G401 (cell line): ENCODE results near the gene ANTXRL. TPM values are rescaled to one million over a fixed set of nuclear protein-coding genes. Genes with fewer than 3 reads are reported as not detected.
"Not testable (repeated sequence)": the region's sequence is repeated elsewhere in the genome, so short reads cannot be mapped to it uniquely, and the experiment has no call there.

Source experiments
- DNase-seq: peaks from one replicate; pipeline ENCODE4 v3.0.0-alpha.2; 2015; ENCODE audit warnings: low spot score
- in situ Hi-C: cut with HindIII; loops from 2 replicates; pipeline ENCODE4 v1.10.0; 2016; ENCODE audit warnings: low sequenced_read_pairs, mixed read lengths
- total RNA-seq: library from RNA; depleted of rRNA; stranded (reverse); fragments of >200 nt; shearing (Covaris generic); gene quantifications from 2 replicates; pipeline ENCODE4 v1.2.3, GENCODE V29; 2014

Gene ANTXRL
- total RNA-seq, 1 experiment from 2014 or later, result not detected

DNA sequence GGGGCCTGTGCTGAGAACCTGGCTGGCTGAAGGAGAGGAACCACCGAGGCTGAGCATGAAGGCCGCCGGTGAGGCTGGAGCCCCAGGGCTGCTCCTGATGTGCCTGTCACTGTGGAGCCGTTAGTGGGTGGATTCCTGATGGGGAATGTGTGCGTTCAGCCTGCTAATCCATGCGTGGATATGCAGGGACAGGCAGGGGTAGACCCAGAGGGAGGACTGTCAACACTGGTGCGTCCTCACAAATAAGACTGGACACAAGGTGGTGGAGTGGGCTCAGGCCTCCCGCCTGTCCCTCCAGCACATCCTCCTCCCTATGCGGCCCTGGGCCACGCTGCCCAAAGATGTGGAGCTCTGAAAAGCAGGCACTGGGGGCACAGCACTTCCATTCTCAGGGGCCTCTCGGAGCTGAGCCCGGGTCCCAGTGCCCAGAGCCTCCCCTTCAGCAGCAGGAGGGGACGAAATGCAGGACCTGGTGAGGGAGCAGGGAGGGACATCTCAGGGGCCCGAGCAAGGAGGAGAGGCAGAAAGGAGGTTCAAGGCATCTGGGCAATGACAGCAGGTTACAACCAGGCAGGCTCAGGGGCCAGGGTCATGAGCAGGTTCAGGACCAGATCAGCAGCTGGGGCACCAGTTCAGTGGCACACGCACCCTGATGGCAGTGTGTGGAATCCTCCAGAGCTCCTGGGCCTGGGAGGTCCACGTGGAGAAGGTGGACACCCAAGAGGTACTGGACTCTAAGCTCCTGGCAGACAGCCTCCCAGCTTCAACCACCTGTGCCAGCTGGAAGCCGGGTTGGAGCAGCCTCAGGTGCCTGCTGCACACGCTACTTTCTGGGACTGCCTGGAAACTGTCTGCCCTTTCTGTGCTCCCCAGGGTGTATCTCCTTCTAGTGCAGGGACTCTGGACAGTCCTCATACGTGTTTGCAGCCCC is 33.5 kb upstream of the ANTXRL start:
- in situ Hi-C loops, result no loop called here
- no peak for DNase-seq

DNA sequence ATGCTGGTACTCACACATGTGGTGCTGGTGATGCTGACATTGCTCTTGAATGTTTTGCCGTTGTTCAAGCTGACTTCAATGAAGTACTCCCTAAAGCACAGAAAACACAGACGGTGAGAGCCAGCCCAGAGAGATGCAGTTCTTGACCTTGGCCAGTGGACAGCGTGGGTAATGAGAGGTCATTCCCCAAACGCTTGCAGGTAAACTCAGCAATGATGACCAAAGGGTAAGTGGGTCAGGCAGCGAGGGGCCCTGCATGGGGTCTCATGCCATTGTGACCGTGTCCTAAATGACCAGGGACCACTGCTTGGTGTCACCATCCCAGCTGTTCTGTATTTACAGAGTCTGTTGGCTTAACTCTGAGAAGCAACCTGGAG is 32.8 kb upstream of the ANTXRL start:
- in situ Hi-C loops, result no loop called here
- no peak for DNase-seq

DNA sequence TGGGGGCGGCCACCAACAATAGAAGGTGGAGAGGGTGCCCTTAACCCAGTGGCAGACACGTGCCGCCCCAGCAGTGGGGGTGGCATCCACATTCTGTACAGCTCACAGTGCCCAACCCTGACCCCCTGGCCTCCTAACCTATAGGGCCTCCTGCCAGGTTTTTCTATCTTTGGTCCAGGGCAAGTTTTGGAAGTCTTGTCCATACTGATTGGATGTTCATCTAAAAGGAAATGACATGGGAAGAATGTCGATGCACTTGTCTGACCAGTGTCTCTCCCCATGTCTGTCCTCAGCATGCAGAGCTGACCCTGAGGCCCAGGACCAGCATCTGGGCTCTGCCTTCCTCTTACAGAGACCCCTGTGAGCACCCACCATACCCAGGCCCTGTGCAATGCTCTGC is 32.3 kb upstream of the ANTXRL start:
- DNase-seq, result no peak
- in situ Hi-C loops, result no loop called here

DNA sequence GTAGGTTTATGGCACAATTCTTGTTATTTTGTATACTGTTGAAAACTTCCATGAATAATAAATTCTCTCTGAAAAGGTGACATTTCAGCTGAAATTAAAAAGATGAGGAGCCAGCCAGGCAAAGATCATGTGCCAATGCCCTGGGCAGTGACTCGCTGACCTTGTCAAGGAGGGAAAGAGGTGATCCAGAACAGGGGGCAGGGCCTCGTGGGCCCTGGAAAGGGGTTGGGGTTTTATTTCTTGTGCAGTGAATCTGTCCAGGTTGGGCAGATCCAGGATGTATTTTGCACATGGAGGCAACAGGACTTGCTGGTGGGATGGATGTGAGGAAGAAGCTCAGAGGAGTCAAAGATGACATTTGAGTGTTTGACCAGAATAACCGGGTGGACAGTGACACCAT is 31.6 kb upstream of the ANTXRL start:
- in situ Hi-C loops, result not testable (repeated sequence)

DNA sequence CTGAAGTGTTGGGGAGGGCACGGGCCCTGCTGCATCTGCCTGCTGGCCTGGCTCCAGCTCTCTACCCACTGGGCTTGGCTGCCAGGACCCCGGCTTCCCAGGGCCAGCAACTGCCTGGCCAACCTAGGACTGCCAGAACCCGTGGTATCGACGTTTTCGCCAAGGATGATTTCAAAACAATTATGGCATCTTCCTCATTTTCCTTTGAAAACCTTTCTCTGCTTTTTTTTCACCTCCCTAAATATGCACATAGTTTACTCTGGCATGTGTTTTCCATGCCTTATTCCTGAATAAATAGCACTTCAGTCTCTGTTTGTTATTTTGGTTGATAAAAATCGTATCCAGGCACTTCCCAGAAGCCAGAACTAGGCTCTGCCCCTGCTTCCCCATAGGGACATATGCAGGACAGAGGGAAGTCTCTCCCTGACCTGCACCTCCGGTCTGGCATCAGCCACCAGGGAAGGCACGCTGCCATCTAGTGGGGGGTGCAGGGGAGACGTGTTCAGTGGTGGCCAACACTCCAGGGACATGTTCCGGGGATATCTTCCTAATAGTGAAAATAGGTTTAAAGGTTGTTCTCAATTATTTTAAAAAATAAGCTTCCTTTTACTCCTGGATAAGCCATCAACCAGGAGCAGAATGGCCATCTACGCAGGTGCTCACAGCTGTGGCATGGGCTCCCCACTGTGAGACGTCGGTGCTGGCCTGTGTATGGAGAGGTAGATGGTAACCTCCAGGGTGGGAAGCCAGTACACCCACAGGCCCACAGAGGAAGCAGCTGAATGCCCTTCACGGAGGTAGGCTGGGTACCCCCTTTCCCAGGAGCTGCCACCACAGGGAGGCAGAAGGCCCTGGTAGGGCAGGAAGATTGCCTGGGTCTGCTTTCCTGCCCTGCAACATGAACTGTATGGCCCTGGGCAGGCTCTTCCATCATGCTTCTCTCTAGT is 30.7 kb upstream of the ANTXRL start:
- in situ Hi-C loops, result no loop called here
- peak; percentile 39 for DNase-seq

More for the DNA sequence above, 31.6 kb upstream of the ANTXRL start:
- DNase-seq, result not testable (repeated sequence)

DNA sequence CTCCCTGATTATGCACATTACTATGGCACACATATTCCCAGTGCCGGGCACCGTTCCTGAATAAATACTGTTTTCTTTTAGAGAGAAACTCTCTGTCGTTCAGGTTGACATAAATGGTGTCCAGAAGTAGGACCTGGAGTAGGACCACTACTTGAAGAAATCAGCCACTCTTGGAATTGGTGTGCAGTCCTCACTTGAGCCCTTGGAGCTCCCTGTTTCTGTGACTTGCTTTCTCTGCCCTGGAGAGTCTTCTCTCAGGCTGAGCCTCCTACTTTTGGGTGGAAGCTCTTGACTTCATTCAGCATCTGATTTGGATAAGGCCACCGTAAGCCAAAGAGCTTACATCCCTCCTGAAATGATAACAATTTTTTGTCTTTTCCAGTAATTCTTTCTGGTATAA is 29.7 kb upstream of the ANTXRL start:
- DNase-seq, result no peak
- in situ Hi-C loops, result no loop called here

DNA sequence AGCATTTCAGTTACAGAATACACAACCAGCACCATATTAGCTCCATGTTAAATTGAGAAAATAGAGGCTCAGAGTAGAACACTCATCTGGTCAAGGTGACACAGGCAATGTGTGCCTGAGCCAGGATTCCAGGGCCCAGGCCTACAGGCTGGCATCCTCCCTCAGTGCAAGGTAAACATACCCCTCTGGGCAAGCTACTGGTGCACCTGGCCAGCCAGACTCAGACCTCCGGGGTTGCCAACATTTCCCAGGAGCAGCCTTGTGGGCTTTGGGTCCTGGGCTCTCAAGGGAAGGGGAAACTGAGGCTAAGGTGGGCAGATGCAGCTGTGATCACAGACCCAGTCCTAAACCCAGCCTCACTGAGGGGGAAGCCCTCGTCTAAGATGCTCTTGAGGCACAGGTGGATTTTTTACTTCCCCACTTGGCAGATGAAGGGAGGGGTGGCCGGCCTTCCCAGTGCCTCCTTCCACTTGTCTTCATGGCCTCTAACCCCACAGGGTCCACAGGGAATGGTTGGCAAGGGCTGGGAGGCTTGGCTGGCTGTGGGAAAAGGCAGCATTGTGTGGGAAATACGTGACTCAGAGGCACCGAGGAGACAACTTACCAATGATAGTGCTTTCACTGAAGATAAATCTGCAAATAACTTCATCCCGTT is 23.8 kb upstream of the ANTXRL start:
- DNase-seq, in situ Hi-C loops: not testable (repeated sequence)

DNA sequence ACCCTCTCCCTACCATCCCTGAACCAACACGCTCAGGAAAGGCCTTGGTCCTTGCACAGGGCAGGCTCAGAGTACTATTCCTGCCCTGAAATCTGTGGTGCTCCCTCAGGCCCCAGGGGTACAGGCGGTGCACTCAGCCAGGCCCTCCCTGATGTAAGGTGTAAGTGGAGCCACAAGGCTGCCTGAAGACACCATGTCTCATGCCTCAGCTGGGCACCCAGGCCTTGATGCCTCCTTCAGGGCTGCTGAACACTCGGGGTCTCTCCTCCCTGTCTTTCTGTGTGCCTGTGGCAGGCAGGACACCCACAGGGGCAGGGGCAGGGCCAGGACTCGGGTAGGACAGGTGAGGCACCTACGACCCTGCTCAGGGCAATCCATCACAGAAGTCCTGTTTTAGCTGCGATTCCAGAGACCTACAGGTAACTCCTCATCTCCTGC is 22.9 kb upstream of the ANTXRL start:
- in situ Hi-C loops, result no loop called here
- DNase-seq, result no peak

DNA sequence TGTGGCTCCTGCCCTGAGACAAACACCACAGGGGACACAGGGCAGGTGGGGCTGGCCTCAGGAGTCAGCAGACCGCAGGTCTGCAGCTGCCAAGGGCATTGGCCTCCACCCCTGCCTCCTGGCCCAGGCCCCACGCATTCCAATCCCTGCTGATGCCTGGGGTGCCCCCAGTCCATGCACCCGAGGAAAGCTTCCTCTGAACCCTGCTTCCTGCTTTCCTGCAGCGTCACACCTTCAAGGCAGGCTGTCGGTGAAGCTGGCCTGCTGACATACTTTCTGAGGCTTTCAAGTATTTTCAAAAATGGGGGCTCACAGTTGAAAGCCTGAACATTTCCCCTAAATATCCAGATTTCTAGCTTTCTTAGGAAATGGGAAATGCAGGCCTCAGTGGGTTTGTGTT is 22.5 kb upstream of the ANTXRL start:
- DNase-seq, result no peak
- in situ Hi-C loops, result no loop called here

DNA sequence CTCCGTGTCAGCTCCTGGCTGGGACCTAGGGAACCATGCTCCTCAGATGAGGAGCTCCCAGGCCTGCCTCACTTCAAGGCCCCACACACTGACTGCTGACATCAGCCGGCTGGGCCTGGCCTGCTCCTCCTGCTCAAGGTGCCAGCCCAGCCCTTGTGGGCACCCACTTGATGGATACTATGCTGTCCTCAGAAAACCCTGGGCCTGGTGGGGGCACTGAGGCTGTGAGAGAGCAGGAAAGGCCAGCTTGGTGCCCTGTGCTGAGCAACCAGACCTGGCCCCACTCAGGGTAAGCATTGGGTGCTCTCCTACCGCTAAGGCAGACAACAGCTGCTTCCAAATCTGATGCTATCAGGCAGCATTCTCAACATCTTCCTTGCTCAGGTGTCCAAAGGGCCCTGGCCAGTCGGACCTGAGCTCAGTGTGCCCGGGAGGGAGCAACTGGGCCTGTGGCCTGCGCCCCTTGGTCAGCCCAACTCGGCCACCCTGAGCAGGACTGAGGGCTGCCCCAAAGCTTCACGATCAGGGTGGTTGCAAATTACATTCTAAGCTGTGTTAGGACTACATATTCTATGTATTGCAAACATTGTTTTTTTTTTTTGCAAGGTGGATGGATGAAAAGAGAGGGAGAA is 21.9 kb upstream of the ANTXRL start:
- in situ Hi-C loops, result no loop called here
- DNase-seq, result no peak

DNA sequence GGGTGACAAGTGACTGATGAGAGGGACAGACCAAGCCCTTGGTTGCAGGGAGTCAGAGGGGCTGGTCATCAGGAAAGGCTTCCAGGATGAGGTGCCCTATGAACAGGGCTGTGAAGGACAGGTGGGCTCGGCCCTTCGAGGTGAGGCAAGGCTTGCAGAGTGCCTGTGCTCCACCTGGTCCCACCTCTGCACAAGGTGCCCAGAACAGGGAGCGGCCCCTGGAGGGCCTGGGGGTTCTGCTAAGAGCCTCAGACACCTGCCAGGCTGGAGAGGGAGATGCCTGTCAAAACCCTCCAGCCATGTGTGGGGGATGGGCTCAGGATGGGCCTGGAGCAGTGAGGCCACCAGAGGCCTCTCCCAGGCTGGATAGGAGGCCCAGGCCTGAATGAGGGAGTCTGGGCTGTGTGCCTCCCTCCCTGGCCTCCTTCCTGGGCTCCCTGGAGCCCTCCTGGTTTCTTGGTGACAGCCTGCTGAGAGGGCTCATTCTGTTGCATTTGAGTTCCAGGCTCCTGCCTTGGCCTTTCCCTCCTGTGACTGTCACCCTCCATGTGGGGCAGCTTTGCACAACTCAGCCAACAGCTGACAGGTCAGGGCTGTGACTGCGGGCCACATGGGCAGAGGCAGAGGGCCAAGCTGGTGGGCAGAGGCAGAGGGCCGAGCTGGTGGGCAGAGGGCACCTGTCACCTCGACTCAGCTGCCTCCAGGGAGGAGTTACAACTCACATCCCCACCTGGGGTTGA is 21.1 kb upstream of the ANTXRL start:
- in situ Hi-C loops, DNase-seq: not testable (repeated sequence)

DNA sequence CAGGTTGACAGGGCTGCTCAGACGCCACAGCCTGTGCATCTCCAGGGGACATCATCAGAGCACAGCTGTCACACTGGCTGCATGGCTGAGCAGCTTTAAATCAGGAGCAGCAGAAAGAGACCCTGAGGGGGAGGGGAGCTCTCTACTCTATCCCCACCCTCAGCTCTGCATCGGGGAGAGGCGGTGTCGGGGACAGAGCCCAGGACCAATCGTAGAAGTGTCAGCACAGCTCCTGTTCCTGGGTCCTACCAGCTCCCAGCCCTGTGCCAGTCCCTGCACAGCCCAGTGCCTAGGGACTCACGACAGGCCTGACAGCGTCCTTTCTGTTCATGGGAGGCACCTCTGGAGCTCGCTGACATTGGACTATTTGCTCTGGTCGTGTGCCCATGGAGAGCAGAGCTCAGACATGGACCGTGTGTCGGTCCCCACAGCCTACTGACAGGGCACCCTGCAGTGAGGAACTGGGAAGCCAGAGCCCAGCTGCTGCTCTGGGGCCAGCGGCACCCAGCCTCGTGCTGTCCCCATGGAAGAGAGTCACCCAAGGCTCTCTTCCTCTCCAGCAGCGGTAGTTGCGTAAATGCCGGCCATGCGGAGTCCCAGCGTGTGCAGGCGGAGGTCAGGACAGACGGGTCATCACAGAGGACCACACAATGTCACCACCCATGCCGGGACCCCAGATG is 20.4 kb upstream of the ANTXRL start:
- in situ Hi-C loops, result no loop called here
- DNase-seq, result no peak

DNA sequence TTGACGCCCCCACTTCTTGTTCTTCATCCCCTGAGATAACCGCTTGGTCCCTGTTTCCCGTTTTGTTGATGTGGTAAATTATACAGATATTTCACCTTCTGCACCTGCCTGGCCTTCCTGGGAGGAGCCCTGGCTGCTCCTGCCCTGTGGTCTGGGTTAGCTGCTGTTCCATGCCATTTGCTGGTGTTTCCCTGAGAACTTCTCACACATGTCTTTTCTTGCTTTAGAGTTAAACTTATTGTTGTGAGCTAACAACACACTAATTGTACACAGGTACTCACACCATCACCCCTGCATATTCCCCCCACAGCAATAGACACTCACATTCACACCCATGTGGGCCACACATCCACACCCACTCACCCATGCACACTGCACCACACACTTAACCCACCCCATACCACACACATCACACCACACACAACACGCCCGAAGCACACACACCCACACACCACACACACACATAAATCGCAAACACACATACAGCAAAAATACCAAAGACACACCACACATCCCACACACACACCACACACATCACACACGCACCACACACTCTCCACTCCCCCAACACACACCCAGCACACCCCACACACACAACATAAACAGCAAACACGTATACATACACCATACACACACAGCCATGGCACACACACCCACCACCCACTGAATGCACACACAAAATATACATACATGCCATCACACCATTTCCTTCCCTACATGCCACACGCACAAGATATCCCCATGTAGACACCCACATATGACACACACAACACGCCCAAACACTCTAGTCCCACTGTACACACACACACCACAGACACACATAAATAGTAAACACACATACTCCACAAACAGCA is 19.4 kb upstream of the ANTXRL start:
- in situ Hi-C loops, result no loop called here
- no peak for DNase-seq

DNA sequence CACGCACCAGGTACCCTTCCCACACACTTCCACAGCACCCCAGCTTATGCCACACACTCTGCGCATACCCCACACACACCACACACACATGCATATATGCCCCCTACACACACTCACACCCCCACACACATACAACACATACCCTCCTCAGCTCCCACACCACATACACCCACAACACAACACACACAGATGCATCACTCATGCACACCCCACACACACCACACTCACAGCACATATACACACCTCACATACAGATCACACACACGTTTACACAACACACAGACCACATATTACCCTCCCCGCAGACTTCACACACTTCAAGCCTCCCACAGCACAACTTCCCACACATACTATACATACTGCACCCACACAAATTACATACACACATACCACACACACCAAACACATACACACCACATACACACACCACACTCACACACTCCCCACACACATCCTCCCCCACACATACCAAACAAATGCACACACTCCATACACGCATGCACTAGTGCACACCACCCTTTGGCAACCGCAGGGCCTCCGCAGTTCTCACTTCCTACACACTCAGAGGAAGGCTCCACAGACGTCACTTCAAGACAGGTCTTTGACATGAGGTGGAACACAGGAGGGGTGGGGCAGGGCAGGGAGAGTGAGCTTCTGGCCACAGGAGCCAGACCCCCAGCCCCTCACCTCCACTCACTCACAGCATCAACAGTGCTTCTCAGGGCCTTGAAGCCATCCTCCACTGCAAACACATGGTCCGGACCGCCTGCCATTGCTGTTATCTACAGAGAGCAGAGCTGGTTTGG is 18.5 kb upstream of the ANTXRL start:
- DNase-seq, result no peak
- in situ Hi-C loops, result no loop called here

DNA sequence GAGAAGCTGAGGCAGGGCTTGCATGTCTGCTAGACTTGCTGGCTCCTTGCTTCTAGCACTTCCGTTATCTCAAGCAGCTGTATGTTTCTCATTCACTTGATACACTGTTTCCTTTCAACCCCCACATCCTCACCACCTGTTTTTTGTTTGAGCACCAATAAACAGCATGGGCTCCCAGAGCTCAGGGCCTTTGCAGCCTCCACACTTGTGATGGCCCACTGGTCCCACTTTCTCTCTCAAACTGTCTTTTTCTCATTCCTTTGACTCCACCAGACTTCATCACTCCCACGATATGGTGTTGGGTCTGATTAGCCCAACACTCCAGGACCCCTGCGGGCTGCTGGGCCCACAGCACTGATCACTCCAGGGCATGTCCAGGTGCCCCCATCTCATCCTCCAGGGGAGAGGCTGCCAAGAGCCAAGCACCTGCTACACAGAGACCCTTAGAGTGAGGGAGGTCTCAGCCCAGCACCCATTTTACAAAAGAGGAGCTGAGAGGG is 17.2 kb upstream of the ANTXRL start:
- DNase-seq, in situ Hi-C loops: not testable (repeated sequence)
